Measurements from ENCODE around the gene KRTAP2-3. TPM values are rescaled to one million over a fixed set of nuclear protein-coding genes. Genes with fewer than 3 reads are reported as not detected.
"Not testable (repeated sequence)": the region's sequence is repeated elsewhere in the genome, so short reads cannot be mapped to it uniquely, and the experiment has no call there.

KRTAP2-3 gene
- total RNA-seq: not detected

GRCh38 chr17:41060052-41060604, at the start of gene KRTAP2-3:
Gene KRTAP2-3, minus strand, starts transcription at chr17:41060114. Its CDS starts 64 bp downstream, at chr17:41060050.
- peaks cover 0 to 21% (median 7%) of the 10 kb centered on the region in 3 donors for H3K27me3 ChIP-seq
- H3K4me3 ChIP-seq: no peak within 1 kb of the TSS
- ATAC-seq (no peak), DNase-seq (no peak)
- H3K27ac ChIP-seq: no peak within 1 kb of the TSS
- no peaks in the 10 kb centered on the region for H3K9me3 ChIP-seq
- no peaks in the 10 kb centered on the region for H3K36me3 ChIP-seq
- intact Hi-C loops (cut with DNase I; ENCODE audit: low total_unique reads): no loop called here
- no peak for TF ChIP-seq POLR2A (IDR thresholded peaks at IDR 0.05)
- TF ChIP-seq CTCF (IDR thresholded peaks at IDR 0.05 in 4 of 5, conservative IDR thresholded peaks at IDR 0.05 in 1 of 5): no peak
- no peaks in the 10 kb centered on the region for H3K4me1 ChIP-seq
- in situ Hi-C loops (cut with MboI; ENCODE audit: low sequenced_read_pairs in 4 of 4): loop anchor here in 1 of 4 donors (25.0 kb wide), 1 partner anchor 98 kb away; the partner anchor contains the start of gene KRT39

GRCh38 chr17:41108728-41109386, 48.9 kb upstream of the KRTAP2-3 start:
- DNase-seq; H3K4me1 ChIP-seq; intact Hi-C loops (cut with DNase I; ENCODE audit: low total_unique reads); in situ Hi-C loops (cut with MboI; ENCODE audit: low sequenced_read_pairs in 4 of 4); H3K4me3 ChIP-seq; H3K36me3 ChIP-seq; H3K27me3 ChIP-seq; H3K9me3 ChIP-seq; H3K27ac ChIP-seq; ATAC-seq: not testable (repeated sequence)

GRCh38 chr17:41107941-41108450, 48.1 kb upstream of the KRTAP2-3 start:
- Histone ChIP-seq H3K36me3 (no peaks in the 10 kb centered on the region), H3K9me3 (no peaks in the 10 kb centered on the region), H3K4me3 (no peak overlapping the region), H3K27ac (no peak overlapping the region), H3K27me3 (peaks cover 0 to 8% (median 0%) of the 10 kb centered on the region in 3 donors), H3K4me1 (no peaks in the 10 kb centered on the region)
- ATAC-seq: no peak
- intact Hi-C loops (cut with DNase I; ENCODE audit: low total_unique reads): no loop called here
- TF ChIP-seq CTCF (IDR thresholded peaks at IDR 0.05 in 4 of 5, conservative IDR thresholded peaks at IDR 0.05 in 1 of 5): no peak
- TF ChIP-seq POLR2A (IDR thresholded peaks at IDR 0.05): no peak
- in situ Hi-C loops (cut with MboI; ENCODE audit: low sequenced_read_pairs in 4 of 4): no loop called here
- no peak for DNase-seq

GRCh38 chr17:41105347-41105746, 45.4 kb upstream of the KRTAP2-3 start, which contains the start of gene KRTAP4-9:
Gene KRTAP4-9, plus strand, starts transcription at chr17:41105389. Its CDS starts 0 bp downstream, at chr17:41105389.
- ATAC-seq; H3K27me3 ChIP-seq; H3K9me3 ChIP-seq; H3K4me1 ChIP-seq; DNase-seq; intact Hi-C loops (cut with DNase I; ENCODE audit: low total_unique reads); in situ Hi-C loops (cut with MboI; ENCODE audit: low sequenced_read_pairs in 4 of 4); H3K4me3 ChIP-seq; H3K36me3 ChIP-seq; H3K27ac ChIP-seq: not testable (repeated sequence)

GRCh38 chr17:41104386-41105038, 44.6 kb upstream of the KRTAP2-3 start:
- intact Hi-C loops (cut with DNase I; ENCODE audit: low total_unique reads); H3K4me3 ChIP-seq; H3K9me3 ChIP-seq; H3K27ac ChIP-seq; DNase-seq; H3K36me3 ChIP-seq; ATAC-seq; H3K27me3 ChIP-seq; H3K4me1 ChIP-seq; in situ Hi-C loops (cut with MboI; ENCODE audit: low sequenced_read_pairs in 4 of 4): not testable (repeated sequence)

- H3K4me1 ChIP-seq: no peaks in the 10 kb centered on the region
- no peaks in the 10 kb centered on the region for H3K36me3 ChIP-seq
- H3K27ac ChIP-seq: no peak overlapping the region
- no peak for DNase-seq
- H3K4me3 ChIP-seq: no peak overlapping the region
- H3K27me3 ChIP-seq: peaks cover 0 to 8% (median 0%) of the 10 kb centered on the region in 3 donors
- TF ChIP-seq POLR2A (IDR thresholded peaks at IDR 0.05) (no peak), CTCF (IDR thresholded peaks at IDR 0.05 in 4 of 5, conservative IDR thresholded peaks at IDR 0.05 in 1 of 5) (no peak)
- ATAC-seq: no peak
- intact Hi-C loops (cut with DNase I; ENCODE audit: low total_unique reads): no loop called here
- H3K9me3 ChIP-seq: no peaks in the 10 kb centered on the region
- in situ Hi-C loops (cut with MboI; ENCODE audit: low sequenced_read_pairs in 4 of 4): no loop called here
These were observed 44.0 kb upstream of the KRTAP2-3 start for GRCh38 chr17:41103896-41104295.
